ENCODE data around the gene ARHGAP5. TPM values are rescaled to one million over a fixed set of nuclear protein-coding genes. Genes with fewer than 3 reads are reported as not detected.

ARHGAP5 gene
- total and polyA plus RNA-seq, 4 donors: 12.3 to 220 (median 41.2) TPM

- Histone ChIP-seq H3K9me3 (ENCODE audit: control insufficient read depth in 4 of 4, insufficient read depth in 3 of 4, low read length in 3 of 4) (no peaks in the 10 kb centered on the region), H3K27me3 (ENCODE audit: control insufficient read depth in 3 of 3, insufficient read depth in 3 of 3, low read length in 2 of 3) (no peaks in the 10 kb centered on the region), H3K4me3 (no peak overlapping the region), H3K9ac (ENCODE audit: insufficient read depth in 1 of 2, low read length in 2 of 2) (no peak overlapping the region), H3K27ac (ENCODE audit: low read depth in 1 of 2, low read length in 1 of 2) (no peak overlapping the region), H3K36me3 (ENCODE audit: control insufficient read depth in 4 of 4, insufficient read depth in 4 of 4, low read length in 4 of 4) (peaks cover 2 to 18% (median 7%) of the 10 kb centered on the region in 4 donors), H3K4me1 (ENCODE audit: control insufficient read depth in 5 of 5, insufficient read depth in 5 of 5, low read length in 5 of 5) (peaks cover 0 to 20% (median 3%) of the 10 kb centered on the region in 5 donors)
- ATAC-seq (ENCODE audit: insufficient read depth, low FRiP score) (no peak), DNase-seq (no peak)
- WGBS, 2 donors: 71% methylated on average over 2 of the region's 2 CpGs
- TF ChIP-seq CTCF (IDR thresholded peaks at IDR 0.05; ENCODE audit: control extremely low read depth, extremely low read depth): no peak
Measured at GRCh38 chr14:32087907-32088306, 10.8 kb downstream of the ARHGAP5 start.

GRCh38 chr14:32090686-32091085 lies 13.6 kb downstream of the ARHGAP5 start:
- Histone ChIP-seq H3K9ac (ENCODE audit: insufficient read depth in 1 of 2, low read length in 2 of 2) (no peak overlapping the region), H3K27ac (ENCODE audit: low read depth in 1 of 2, low read length in 1 of 2) (no peak overlapping the region), H3K9me3 (ENCODE audit: control insufficient read depth in 4 of 4, insufficient read depth in 3 of 4, low read length in 3 of 4) (no peaks in the 10 kb centered on the region), H3K36me3 (ENCODE audit: control insufficient read depth in 4 of 4, insufficient read depth in 4 of 4, low read length in 4 of 4) (peaks cover 2 to 20% (median 13%) of the 10 kb centered on the region in 4 donors), H3K27me3 (ENCODE audit: control insufficient read depth in 3 of 3, insufficient read depth in 3 of 3, low read length in 2 of 3) (no peaks in the 10 kb centered on the region), H3K4me1 (ENCODE audit: control insufficient read depth in 5 of 5, insufficient read depth in 5 of 5, low read length in 5 of 5) (peaks cover 0 to 10% (median 0%) of the 10 kb centered on the region in 5 donors), H3K4me3 (no peak overlapping the region)
- 96 to 97% methylated on average over 6 of the region's 6 CpGs for WGBS, 2 donors
- no peak for TF ChIP-seq CTCF (IDR thresholded peaks at IDR 0.05; ENCODE audit: control extremely low read depth, extremely low read depth)
- DNase-seq: no peak
- no peak for ATAC-seq (ENCODE audit: insufficient read depth, low FRiP score)

- WGBS, 2 donors: 97 to 98% methylated on average over 2 of the region's 2 CpGs
- DNase-seq (no peak), ATAC-seq (ENCODE audit: insufficient read depth, low FRiP score) (no peak)
- no peak overlapping the region for H3K4me3 ChIP-seq
- peaks cover 1 to 9% (median 6%) of the 10 kb centered on the region in 4 donors for H3K36me3 ChIP-seq (ENCODE audit: control insufficient read depth in 4 of 4, insufficient read depth in 4 of 4, low read length in 4 of 4)
- no peaks in the 10 kb centered on the region for H3K27me3 ChIP-seq (ENCODE audit: control insufficient read depth in 3 of 3, insufficient read depth in 3 of 3, low read length in 2 of 3)
- H3K4me1 ChIP-seq (ENCODE audit: control insufficient read depth in 5 of 5, insufficient read depth in 5 of 5, low read length in 5 of 5): peaks cover 0 to 17% (median 0%) of the 10 kb centered on the region in 5 donors
- H3K9me3 ChIP-seq (ENCODE audit: control insufficient read depth in 4 of 4, insufficient read depth in 3 of 4, low read length in 3 of 4): no peaks in the 10 kb centered on the region
- H3K27ac ChIP-seq (ENCODE audit: low read depth in 1 of 2, low read length in 1 of 2): no peak overlapping the region
- H3K9ac ChIP-seq (ENCODE audit: insufficient read depth in 1 of 2, low read length in 2 of 2): no peak overlapping the region
- no peak for TF ChIP-seq CTCF (IDR thresholded peaks at IDR 0.05; ENCODE audit: control extremely low read depth, extremely low read depth)
Measured at GRCh38 chr14:32099473-32099872, 22.4 kb downstream of the ARHGAP5 start.

GRCh38 chr14:32100175-32100574 lies 23.1 kb downstream of the ARHGAP5 start:
- peaks cover 0 to 17% (median 0%) of the 10 kb centered on the region in 5 donors for H3K4me1 ChIP-seq (ENCODE audit: control insufficient read depth in 5 of 5, insufficient read depth in 5 of 5, low read length in 5 of 5)
- peaks cover 0 to 9% (median 3%) of the 10 kb centered on the region in 4 donors for H3K36me3 ChIP-seq (ENCODE audit: control insufficient read depth in 4 of 4, insufficient read depth in 4 of 4, low read length in 4 of 4)
- no peak for DNase-seq
- TF ChIP-seq CTCF (IDR thresholded peaks at IDR 0.05; ENCODE audit: control extremely low read depth, extremely low read depth): no peak
- no peaks in the 10 kb centered on the region for H3K9me3 ChIP-seq (ENCODE audit: control insufficient read depth in 4 of 4, insufficient read depth in 3 of 4, low read length in 3 of 4)
- H3K9ac ChIP-seq (ENCODE audit: insufficient read depth in 1 of 2, low read length in 2 of 2): no peak overlapping the region
- no peaks in the 10 kb centered on the region for H3K27me3 ChIP-seq (ENCODE audit: control insufficient read depth in 3 of 3, insufficient read depth in 3 of 3, low read length in 2 of 3)
- 96 to 98% methylated on average over 5 of the region's 5 CpGs for WGBS, 2 donors
- H3K27ac ChIP-seq (ENCODE audit: low read depth in 1 of 2, low read length in 1 of 2): no peak overlapping the region
- no peak overlapping the region for H3K4me3 ChIP-seq
- ATAC-seq (ENCODE audit: insufficient read depth, low FRiP score): no peak

Data from lung (tissue), 12 donors.